GM12892 (cell line): Measurements from ENCODE around the gene MT1E.

Experiments
- POLR2A ChIP-seq: IDR thresholded peaks from 2 replicates; pipeline ENCODE4 v1.6.1; 2011; ENCODE audit warnings: low read depth, low read length, control low read depth
- POLR2AphosphoS5 ChIP-seq: IDR thresholded peaks from 2 replicates; pipeline ENCODE4 v1.6.1; 2011; ENCODE audit warnings: low read depth, low read length, control low read depth

GRCh38 chr16:56588781-56589140 is 36.8 kb upstream of the MT1E start:
- no peak for TF ChIP-seq POLR2AphosphoS5
- TF ChIP-seq POLR2A = no peak
